IPS-18a (cell line): ENCODE measurements around the gene DDX6.
"Not testable (repeated sequence)": the region's sequence is repeated elsewhere in the genome, so short reads cannot be mapped to it uniquely, and the experiment has no call there.

ENCODE experiments used
- H3K27ac ChIP-seq: one replicate; pipeline ENCODE4 v1.5.1; 2013; ENCODE audit warnings: low read length
- H3K27me3 ChIP-seq: one replicate; pipeline ENCODE4 v1.6.1; 2013; ENCODE audit warnings: mild to moderate bottlenecking, low read length; ENCODE audit not compliant: control insufficient read depth, insufficient read depth
- H3K36me3 ChIP-seq: one replicate; pipeline ENCODE4 v1.6.1; 2013; ENCODE audit warnings: low read depth, low read length; ENCODE audit not compliant: control insufficient read depth
- H3K4me1 ChIP-seq: one replicate; pipeline ENCODE4 v1.6.1; 2013; ENCODE audit warnings: low read depth, low read length; ENCODE audit not compliant: control insufficient read depth
- H3K4me3 ChIP-seq: one replicate; pipeline ENCODE4 v1.5.1; 2013; ENCODE audit warnings: low read length
- H3K9ac ChIP-seq: one replicate; pipeline ENCODE4 v1.6.1; 2013; ENCODE audit warnings: mild to moderate bottlenecking, low read length, moderate library complexity
- H3K9me3 ChIP-seq: one replicate; pipeline ENCODE4 v1.6.1; 2013; ENCODE audit warnings: low read depth, low read length; ENCODE audit not compliant: control insufficient read depth

Gene DDX6, protein sequence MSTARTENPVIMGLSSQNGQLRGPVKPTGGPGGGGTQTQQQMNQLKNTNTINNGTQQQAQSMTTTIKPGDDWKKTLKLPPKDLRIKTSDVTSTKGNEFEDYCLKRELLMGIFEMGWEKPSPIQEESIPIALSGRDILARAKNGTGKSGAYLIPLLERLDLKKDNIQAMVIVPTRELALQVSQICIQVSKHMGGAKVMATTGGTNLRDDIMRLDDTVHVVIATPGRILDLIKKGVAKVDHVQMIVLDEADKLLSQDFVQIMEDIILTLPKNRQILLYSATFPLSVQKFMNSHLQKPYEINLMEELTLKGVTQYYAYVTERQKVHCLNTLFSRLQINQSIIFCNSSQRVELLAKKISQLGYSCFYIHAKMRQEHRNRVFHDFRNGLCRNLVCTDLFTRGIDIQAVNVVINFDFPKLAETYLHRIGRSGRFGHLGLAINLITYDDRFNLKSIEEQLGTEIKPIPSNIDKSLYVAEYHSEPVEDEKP

DNA sequence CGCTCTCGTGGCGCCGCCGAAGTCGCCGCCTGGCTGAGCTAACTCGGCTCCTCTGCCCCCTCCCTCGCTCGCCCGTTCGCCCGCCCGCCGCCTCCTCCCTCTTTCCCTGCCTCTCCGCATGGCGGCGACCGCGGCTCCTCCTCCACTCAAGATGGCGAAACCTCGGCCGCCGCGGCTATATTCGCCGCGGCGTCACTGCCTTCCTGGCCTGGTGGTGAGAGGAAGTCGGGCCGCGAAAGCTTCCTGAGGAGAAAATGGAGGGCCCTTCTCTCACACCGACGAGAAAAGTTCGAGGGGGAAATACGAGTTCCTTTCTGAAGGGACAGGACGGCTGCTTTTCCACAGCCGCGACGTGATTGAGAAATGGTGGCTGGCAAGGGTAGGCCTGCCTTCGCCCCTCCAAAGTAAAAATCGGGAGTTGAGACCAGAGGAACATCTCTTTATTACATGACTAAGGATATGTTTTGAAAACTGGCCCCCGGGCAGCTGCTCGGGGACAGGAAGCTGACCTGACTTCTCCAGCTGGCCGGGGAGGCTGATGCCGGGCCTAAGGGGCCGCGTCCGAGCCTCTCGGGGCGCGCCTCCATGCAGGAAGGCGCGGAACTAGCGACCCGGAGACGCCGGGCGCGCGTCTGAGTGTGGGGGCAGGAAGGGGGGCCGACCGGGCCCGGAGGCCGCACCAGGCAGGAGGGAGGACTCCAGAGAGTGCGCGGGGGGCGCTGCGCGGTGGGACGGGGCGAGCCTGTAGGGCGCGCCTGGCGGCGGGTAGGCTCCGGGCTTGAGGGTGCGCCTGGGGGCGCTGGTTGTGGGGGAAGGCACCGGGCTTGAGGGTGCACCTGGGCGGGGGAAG, at the start of gene DDX6:
DDX6 (minus strand) TSS at position 54 of the 850 bp plus-strand sequence. CDS start 4,913 bp downstream, outside the sequence.
- no peaks in the 10 kb centered on the region for H3K36me3 ChIP-seq
- peak within 1 kb of the TSS; percentile 99 for H3K4me3 ChIP-seq
- peaks cover 13% of the 10 kb centered on the region for H3K4me1 ChIP-seq
- no peaks in the 10 kb centered on the region for H3K9me3 ChIP-seq
- H3K27me3 ChIP-seq, result no peaks in the 10 kb centered on the region
- peak within 1 kb of the TSS; percentile 100 for H3K9ac ChIP-seq
- peak within 1 kb of the TSS; percentile 98 for H3K27ac ChIP-seq

DNA sequence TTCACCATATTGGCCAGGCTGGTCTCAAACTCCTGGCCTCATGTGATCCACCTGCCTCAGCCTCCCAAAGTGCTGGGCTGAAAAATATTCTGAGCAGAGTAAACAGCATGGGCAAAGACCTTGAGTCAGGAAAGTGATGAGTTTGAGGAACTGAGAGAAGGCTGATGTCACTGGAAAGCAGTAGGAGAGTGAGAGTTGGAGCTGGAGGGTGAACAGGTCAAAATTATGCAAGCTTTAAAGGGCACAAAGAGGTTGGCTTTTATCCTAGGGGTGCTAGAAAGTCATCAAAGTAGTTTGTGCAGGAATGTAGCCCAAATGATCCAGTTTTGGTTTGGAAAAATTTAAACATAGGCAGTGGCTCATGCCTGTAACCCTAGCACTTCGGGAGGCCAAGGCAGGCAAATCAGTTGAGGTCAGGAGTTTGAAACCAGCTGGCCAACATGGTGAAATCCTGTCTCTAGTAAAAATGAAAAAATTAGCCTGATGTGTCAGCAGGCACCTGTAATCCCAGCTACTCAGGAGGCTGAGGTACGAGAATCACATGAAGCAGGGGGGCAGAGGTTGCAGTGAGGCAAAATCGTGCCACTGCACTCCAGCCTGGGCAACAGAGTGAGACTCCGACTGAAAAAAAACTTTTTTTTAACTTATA, 48.1 kb upstream of the DDX6 start:
- Histone ChIP-seq H3K4me3 (no peak overlapping the region), H3K27me3 (no peaks in the 10 kb centered on the region), H3K9ac (no peak overlapping the region), H3K4me1 (no peaks in the 10 kb centered on the region), H3K36me3 (no peaks in the 10 kb centered on the region), H3K27ac (no peak overlapping the region), H3K9me3 (no peaks in the 10 kb centered on the region)

DNA sequence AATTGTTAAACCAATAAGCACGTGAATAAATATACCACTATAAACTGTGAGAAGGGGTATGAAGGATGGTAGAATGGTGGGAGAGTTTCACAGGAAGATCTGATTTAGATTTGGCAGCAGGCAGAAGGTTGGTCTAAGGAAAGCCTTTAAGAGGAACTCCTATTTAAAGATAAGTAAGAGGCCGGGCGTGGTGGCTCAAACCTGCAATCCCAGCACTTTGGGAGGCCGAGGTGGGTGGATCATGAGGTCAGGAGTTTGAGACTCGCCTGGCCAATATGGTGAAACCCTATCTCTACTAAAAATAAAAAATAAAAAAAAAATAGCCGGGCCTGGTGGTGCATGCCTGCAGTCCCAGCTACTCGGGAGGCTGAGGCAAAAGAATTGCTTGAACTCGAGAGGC, 46.9 kb upstream of the DDX6 start:
- Histone ChIP-seq H3K4me1 (no peaks in the 10 kb centered on the region), H3K9ac (no peak overlapping the region), H3K9me3 (no peaks in the 10 kb centered on the region), H3K27ac (no peak overlapping the region), H3K4me3 (no peak overlapping the region), H3K27me3 (no peaks in the 10 kb centered on the region), H3K36me3 (no peaks in the 10 kb centered on the region)

DNA sequence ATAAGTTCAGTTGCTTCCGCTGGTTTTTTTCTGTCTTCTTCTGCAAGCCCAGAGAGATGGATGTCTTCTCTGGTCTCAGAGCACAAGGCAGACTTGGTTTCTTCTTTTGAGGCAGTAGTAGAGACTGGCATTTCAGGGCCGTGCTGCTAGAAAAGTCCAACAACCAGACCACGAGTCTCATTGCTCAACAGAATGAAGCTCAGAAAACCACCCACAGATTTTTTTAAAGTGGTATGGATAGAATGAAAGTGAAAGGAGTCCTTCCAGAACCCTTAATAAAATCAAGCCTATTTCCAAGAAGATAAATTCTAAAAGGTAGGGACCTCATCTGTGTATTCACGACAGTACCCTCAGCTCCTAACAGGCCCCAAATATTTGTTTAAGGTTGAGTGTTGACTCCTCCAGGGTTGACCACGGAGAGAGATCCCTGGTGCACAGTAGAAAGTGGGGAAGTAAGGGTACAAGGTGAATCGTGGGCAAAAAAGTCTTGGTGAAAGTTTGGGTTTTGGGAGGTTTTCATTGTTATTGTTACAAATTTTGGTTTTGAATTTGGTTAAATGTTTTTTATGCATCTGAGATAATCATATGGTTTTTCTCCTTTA, 43.6 kb upstream of the DDX6 start:
- H3K27ac ChIP-seq, result no peak overlapping the region
- H3K9me3 ChIP-seq, result no peaks in the 10 kb centered on the region
- H3K27me3 ChIP-seq, result no peaks in the 10 kb centered on the region
- H3K4me1 ChIP-seq, result no peaks in the 10 kb centered on the region
- H3K9ac ChIP-seq, result no peak overlapping the region
- no peak overlapping the region for H3K4me3 ChIP-seq
- H3K36me3 ChIP-seq, result no peaks in the 10 kb centered on the region

DNA sequence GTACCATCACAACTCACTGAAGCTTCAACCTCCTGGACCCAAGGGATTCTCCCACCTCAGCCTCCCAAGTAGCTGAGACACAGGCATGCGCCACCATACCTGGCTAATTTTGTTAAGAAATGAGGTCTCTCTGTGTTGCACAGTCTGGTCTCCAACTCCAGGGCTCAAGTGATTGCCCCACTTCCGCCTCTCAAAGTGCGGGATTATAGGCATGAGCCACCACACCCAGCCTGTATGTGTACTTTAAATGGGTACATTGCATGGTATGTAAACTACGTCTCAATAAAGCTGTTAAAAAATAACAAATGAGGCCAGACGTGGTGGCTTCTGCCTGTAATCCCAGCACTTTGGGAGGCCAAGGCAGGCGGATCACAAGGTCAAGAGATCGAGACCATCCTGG, 36.2 kb upstream of the DDX6 start:
- H3K36me3 ChIP-seq, result no peaks in the 10 kb centered on the region
- H3K4me3 ChIP-seq, result no peak overlapping the region
- no peak overlapping the region for H3K9ac ChIP-seq
- H3K9me3 ChIP-seq, result no peaks in the 10 kb centered on the region
- H3K27me3 ChIP-seq, result no peaks in the 10 kb centered on the region
- H3K27ac ChIP-seq, result no peak overlapping the region
- H3K4me1 ChIP-seq, result no peaks in the 10 kb centered on the region

DNA sequence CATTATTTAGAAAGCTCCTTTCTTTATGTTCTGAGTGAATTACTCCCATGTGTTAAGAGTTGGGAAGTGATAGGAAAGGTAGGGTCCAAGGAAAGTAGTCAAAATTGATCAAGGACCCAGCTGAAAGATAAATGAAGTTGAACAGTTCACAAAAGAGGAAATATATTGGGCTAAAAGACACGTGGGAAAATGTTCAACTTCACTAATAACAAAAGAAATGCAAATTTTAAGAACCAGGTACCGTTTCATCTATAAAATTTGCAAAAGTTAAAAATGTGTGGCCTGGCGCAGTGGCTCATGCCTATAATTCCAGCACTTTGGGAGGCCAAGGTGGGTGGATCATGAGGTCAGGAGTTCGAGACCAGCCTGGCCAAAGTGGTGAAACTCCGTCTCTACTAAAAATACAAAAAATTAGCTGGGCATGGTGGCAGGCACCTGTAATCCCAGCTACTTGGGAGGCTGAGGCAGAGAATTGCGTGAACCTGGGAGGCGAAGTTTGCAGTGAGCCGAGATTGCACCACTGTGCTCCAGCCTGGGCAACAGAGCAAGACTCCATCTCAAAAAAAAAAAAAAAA, 32.1 kb upstream of the DDX6 start:
- H3K4me3 ChIP-seq, H3K27ac ChIP-seq, H3K9me3 ChIP-seq, H3K36me3 ChIP-seq, H3K4me1 ChIP-seq, H3K27me3 ChIP-seq, H3K9ac ChIP-seq: not testable (repeated sequence)

DNA sequence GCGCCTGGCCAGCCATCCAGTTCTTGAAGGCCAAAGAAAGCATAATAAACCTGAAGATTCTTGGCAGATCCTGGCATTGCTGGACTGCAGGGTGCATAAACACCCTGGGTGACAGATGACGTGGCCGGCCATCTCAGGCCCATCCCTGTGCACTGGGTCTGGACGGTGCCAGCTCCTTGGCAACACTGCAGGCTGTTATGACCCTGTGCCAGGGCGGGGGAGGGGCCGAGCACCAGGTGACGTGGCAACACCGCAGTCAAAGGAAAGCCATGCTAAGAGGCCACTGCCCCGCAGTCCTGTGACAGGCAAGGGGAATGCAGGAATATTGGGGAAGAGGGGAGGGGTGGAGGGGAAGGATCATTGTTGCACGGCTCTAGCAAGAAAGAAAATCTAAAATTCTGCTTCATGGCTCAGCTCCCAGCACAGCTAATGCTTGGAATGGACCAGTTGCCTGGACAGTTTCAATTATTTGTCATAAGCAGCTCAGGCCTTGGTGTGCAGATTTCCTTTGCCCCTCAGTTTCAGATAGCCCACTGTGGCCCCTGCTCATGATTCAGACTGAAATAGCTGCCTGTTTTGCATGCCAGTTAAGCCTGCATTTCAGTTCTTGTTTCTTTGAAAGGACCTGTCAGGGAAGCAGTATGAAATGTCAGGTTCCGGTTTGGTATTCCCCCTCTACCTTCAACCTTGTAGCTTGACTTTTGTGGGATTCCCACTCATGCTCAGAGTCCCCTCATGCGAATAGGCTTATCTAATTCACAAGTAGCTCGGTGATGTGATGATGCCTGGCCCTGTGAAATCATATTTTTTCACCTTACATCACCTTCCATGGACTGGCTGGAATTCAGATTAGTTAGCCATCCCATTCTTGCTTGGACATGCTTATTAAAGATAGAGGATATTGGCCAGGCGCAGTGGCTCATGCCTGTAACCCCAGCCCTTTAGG, 29.7 kb upstream of the DDX6 start:
- no peaks in the 10 kb centered on the region for H3K36me3 ChIP-seq
- no peaks in the 10 kb centered on the region for H3K27me3 ChIP-seq
- no peaks in the 10 kb centered on the region for H3K4me1 ChIP-seq
- H3K9me3 ChIP-seq, result no peaks in the 10 kb centered on the region
- no peak overlapping the region for H3K4me3 ChIP-seq
- H3K9ac ChIP-seq, result no peak overlapping the region
- H3K27ac ChIP-seq, result no peak overlapping the region

DNA sequence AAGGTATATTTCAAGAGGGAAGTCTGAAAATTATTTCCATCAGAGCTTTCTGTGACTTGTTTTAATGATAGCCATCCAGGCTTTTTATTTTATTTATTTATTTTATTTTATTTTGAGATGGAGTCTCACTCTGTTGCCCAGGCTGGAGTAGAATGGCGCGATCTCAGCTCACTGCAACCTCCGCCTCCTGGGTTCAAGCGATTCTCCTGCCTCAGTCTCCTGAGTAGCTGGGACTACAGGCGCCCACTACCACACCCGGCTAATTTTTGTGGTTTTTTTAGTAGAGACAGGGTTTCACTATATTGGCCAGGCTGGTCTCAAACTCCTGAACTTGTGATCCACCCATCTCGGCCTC, 29.0 kb upstream of the DDX6 start:
- H3K9ac ChIP-seq, result not testable (repeated sequence)

DNA sequence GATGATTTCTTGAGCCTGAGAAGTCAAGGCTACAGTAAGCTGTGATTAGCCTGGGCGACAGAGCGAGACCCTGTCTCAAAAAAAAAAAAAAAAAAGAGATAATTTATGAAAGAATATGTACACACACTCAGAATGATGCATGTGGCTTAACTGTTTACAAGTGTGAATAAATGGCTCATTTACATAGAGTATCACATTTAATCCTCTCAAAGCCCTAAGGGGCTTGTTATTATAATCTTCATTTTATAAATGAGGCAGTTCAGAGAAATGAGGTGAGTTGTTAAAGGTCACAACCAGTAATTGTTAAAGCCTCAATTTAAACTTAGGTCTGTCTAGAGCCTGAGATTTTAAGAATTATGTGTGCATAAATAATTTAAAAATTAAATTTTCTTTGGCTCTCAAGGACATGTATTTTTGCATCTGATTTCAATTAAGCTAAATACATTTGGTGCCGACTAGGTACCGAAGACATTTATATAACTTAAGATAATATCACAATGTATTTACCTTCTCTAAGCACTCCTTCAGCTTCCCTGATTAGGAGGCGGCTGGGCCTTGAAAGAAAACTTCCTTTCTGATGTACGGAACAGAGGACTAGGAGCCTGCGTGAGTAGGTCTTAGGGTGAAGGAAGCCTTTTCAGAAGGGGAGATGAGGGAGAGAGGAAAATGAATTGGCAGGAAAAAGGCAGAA, 28.5 kb upstream of the DDX6 start:
- no peaks in the 10 kb centered on the region for H3K4me1 ChIP-seq
- H3K9ac ChIP-seq, result no peak overlapping the region

More for the DNA sequence above, 29.0 kb upstream of the DDX6 start:
- not testable (repeated sequence) for H3K4me3 ChIP-seq, H3K4me1 ChIP-seq, H3K36me3 ChIP-seq, H3K27me3 ChIP-seq, H3K27ac ChIP-seq, H3K9me3 ChIP-seq

DNA sequence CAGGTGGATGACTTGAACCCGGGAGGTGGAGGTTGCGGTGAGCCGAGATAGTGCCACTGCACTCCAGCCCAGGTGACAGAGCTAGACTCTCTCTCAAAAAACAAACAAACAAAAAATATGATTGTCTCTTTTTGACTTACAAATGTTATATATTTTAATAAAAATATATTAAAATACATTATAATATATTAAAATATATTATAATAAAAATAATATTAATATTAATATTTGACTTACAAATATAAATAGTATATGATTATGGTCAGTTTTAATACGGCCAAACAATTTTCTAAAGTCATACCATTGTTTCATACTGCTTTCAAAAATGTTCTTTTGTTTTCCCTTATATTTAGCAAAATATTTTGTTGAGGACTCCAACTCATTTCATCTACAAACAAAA, 27.2 kb upstream of the DDX6 start:
- H3K27ac ChIP-seq, result no peak overlapping the region
- H3K36me3 ChIP-seq, result no peaks in the 10 kb centered on the region
- no peaks in the 10 kb centered on the region for H3K4me1 ChIP-seq
- H3K27me3 ChIP-seq, result no peaks in the 10 kb centered on the region
- H3K9ac ChIP-seq, result no peak overlapping the region
- no peak overlapping the region for H3K4me3 ChIP-seq
- no peaks in the 10 kb centered on the region for H3K9me3 ChIP-seq

More for the DNA sequence above, 28.5 kb upstream of the DDX6 start:
- no peak overlapping the region for H3K4me3 ChIP-seq
- H3K27me3 ChIP-seq, result no peaks in the 10 kb centered on the region
- H3K36me3 ChIP-seq, result no peaks in the 10 kb centered on the region
- H3K9me3 ChIP-seq, result no peaks in the 10 kb centered on the region
- H3K27ac ChIP-seq, result no peak overlapping the region
